Measurements from ENCODE around the gene KPNB1. TPM values are rescaled to one million over a fixed set of nuclear protein-coding genes. Genes with fewer than 3 reads are reported as not detected.

The KPNB1 gene
- total RNA-seq, 2 donors from 2014 or later: 73.4 to 137 TPM

DNA sequence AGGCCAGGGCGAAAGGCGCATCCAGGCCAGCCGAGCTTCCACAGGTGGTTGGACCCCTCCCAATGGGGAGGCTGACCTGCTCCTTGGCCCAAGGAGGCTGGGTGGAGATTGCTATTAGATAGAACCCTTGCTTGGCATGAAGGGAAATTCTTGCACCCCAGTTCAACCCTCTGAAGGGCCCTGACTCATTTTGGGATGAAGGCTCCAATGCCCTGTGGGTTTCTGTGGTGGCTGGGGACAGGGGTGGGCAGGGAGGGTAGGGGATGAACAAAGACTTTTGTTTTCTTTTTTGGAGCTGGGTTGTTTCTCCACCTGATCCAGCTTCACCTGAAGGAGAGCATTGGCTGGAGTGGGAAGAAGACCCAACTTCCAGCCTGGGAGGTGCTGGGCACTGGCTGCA, 66.7 kb downstream of the KPNB1 start:
- Histone ChIP-seq H3K27ac (no peak overlapping the region), H3K9me3 (no peaks in the 10 kb centered on the region), H3K4me1 (peaks cover 5% of the 10 kb centered on the region), H3K36me3 (replicated peaks in 1 of 2; ENCODE audit: insufficient read depth in 1 of 2, low read depth in 2 of 2) (no peaks in the 10 kb centered on the region), H3K4me3 (no peak overlapping the region), H3K27me3 (peaks cover 0 to 9% of the 10 kb centered on the region in 2 donors)
- TF ChIP-seq, protein P1, sequence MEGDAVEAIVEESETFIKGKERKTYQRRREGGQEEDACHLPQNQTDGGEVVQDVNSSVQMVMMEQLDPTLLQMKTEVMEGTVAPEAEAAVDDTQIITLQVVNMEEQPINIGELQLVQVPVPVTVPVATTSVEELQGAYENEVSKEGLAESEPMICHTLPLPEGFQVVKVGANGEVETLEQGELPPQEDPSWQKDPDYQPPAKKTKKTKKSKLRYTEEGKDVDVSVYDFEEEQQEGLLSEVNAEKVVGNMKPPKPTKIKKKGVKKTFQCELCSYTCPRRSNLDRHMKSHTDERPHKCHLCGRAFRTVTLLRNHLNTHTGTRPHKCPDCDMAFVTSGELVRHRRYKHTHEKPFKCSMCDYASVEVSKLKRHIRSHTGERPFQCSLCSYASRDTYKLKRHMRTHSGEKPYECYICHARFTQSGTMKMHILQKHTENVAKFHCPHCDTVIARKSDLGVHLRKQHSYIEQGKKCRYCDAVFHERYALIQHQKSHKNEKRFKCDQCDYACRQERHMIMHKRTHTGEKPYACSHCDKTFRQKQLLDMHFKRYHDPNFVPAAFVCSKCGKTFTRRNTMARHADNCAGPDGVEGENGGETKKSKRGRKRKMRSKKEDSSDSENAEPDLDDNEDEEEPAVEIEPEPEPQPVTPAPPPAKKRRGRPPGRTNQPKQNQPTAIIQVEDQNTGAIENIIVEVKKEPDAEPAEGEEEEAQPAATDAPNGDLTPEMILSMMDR (IDR thresholded peaks at IDR 0.05): no peak
- TF ChIP-seq POLR2A (IDR thresholded peaks at IDR 0.05): no peak
- DNase-seq (no peak), ATAC-seq (no peak)
- intact Hi-C loops (cut with DNase I): no loop called here
- 82% methylated on average over 3 of the region's 3 CpGs; no CpG with 5 or more reads in 1 of the 2 donors for WGBS, 2 donors

DNA sequence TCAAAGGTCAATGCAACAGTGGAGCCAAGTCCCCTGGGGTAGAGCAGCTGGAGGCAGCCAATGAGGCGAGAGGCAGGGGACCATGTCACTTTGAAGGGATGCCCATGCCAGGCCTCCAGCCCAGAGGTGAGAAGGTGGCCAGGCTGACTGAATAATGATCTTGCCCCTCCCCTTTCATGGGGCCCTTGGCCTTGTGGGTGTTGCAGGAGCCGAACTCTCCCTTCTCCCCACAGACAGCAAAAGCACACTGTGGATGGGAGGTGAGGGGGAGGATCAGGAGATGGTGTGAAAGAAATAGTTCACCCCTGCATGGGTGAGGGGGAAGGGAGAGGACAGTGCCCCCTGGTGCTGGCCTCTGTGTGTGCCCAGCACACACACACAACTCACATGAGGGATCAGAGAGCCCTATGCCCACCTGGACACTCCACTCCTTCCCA, 67.6 kb downstream of the KPNB1 start:
- Histone ChIP-seq H3K27me3 (peaks cover 0 to 16% of the 10 kb centered on the region in 2 donors), H3K9me3 (no peaks in the 10 kb centered on the region), H3K27ac (no peak overlapping the region), H3K4me1 (peaks cover 8% of the 10 kb centered on the region), H3K36me3 (replicated peaks in 1 of 2; ENCODE audit: insufficient read depth in 1 of 2, low read depth in 2 of 2) (no peaks in the 10 kb centered on the region), H3K4me3 (no peak overlapping the region)
- 50 to 58% methylated on average over 2 of the region's 2 CpGs for WGBS, 2 donors
- DNase-seq (peak in 1 of 4 donors; percentile 35), ATAC-seq (no peak)
- intact Hi-C loops (cut with DNase I): no loop called here
- TF ChIP-seq, protein P1 (IDR thresholded peaks at IDR 0.05): peak in 6 of 7 experiments; percentile 19 to 32 (median 28)
- no peak for TF ChIP-seq POLR2A (IDR thresholded peaks at IDR 0.05)

DNA sequence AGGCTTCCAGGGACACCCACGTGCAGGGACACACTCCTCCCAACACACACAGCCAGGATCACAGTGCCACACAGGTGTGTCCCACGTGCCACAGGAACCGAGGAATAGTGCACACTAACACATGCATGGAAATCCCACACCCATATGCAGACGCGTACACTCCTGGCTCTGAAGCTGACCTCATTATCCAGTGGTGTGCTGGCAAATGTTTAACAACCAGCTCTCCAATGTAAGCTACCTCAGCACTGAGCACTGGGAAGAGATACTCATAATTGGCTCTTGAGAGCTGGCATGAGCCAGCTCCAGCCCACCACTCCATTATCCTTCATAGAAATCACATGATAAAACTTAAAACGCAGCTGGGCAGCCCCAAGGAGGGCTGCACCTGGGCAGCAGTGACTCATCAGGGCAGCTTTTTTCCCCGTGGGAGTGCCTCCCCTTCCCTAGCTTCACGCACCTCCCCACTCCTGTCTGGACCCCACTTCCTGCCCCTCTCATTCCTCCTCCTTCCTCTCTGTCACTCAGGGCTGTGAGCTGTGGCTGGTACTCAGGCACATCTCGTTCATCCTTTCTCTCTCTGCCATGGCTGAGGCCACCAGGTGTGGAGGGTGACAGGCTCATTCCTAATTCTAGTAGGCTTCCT, 68.4 kb downstream of the KPNB1 start:
- Histone ChIP-seq H3K36me3 (replicated peaks in 1 of 2; ENCODE audit: insufficient read depth in 1 of 2, low read depth in 2 of 2) (no peaks in the 10 kb centered on the region), H3K27ac (no peak overlapping the region), H3K4me3 (no peak overlapping the region), H3K27me3 (peaks cover 0 to 16% of the 10 kb centered on the region in 2 donors), H3K4me1 (peaks cover 8% of the 10 kb centered on the region), H3K9me3 (no peaks in the 10 kb centered on the region)
- DNase-seq (no peak), ATAC-seq (no peak)
- no peak for TF ChIP-seq POLR2A (IDR thresholded peaks at IDR 0.05)
- TF ChIP-seq, protein P1 (IDR thresholded peaks at IDR 0.05): no peak
- 14 to 15% methylated on average over 7 to 9 of the region's 9 CpGs for WGBS, 2 donors
- intact Hi-C loops (cut with DNase I): no loop called here

DNA sequence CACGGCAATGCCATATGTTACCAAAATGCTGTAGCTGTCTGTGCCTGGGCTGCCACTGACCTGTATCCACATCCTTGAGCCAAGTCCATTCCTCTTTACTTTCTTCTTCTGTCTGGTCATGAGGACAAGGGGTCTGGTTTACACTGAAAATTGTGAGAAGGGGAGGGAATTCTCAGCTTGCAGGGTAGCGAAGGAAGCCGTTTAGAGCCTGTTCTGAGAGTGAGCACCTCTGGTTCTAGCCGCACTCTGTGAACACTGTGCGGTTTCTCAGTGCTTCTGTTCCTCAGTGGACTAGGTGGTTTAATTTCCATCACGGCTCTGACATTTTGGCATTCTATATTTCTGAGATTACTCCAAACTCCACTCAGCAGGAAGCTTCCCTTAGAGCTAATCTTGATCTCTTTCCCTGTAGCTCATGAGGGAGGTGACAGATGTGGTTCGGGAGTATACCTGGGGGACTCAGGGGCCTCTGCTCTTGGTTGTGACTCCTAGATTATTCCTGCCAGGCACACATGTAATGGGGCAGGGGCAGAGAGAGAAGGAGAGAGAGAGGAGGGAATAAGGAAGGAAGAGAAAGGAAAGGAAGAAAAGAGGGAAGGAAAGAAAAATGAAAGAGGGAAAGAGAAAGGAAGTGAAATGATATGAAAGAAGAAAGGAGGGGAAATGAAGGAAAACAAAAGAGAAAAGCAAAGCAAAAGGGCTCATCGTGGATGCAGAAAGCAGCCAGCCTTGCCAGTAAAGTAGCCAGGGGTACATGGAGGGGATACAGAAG, 69.1 kb downstream of the KPNB1 start:
- H3K27me3 ChIP-seq: peaks cover 0 to 16% of the 10 kb centered on the region in 2 donors
- TF ChIP-seq POLR2A (IDR thresholded peaks at IDR 0.05): no peak
- TF ChIP-seq, protein P1 (IDR thresholded peaks at IDR 0.05): no peak
- WGBS, 2 donors: 38 to 52% methylated on average over 7 to 8 of the region's 8 CpGs
- no peaks in the 10 kb centered on the region for H3K36me3 ChIP-seq (replicated peaks in 1 of 2; ENCODE audit: insufficient read depth in 1 of 2, low read depth in 2 of 2)
- H3K27ac ChIP-seq: no peak overlapping the region
- ATAC-seq (no peak), DNase-seq (no peak)
- H3K4me3 ChIP-seq: no peak overlapping the region
- intact Hi-C loops (cut with DNase I): no loop called here
- no peaks in the 10 kb centered on the region for H3K9me3 ChIP-seq
- H3K4me1 ChIP-seq: peaks cover 8% of the 10 kb centered on the region
